ENCODE measurements around the gene RAB43.

The RAB43 gene

GRCh38 chr3:129081503-129081902 is 40.1 kb downstream of the RAB43 start:
- Histone ChIP-seq H3K23ac (ENCODE audit: low read length) (no peak overlapping the region), H3K18ac (ENCODE audit: low read length) (no peak overlapping the region), H3K4ac (ENCODE audit: low read depth, low read length) (no peak overlapping the region), H2AFZ (ENCODE audit: insufficient read depth, low read length, poor library complexity) (no peak overlapping the region), H3K79me1 (ENCODE audit: low read length) (no peaks in the 10 kb centered on the region), H3K4me2 (ENCODE audit: low read length) (no peak overlapping the region), H3K14ac (ENCODE audit: low read length) (no peak overlapping the region), H2AK5ac (ENCODE audit: low read length) (no peak overlapping the region), H2BK5ac (ENCODE audit: low read depth, low read length, poor library complexity) (no peak overlapping the region), H3K27ac (ENCODE audit: low read depth, low read length) (no peak overlapping the region), H3K4me1 (ENCODE audit: control insufficient read depth in 1 of 2, insufficient read depth in 2 of 2, low read length in 2 of 2) (no peaks in the 10 kb centered on the region), H4K12ac (ENCODE audit: low read depth, low read length) (no peak overlapping the region), H4K91ac (ENCODE audit: low read depth, low read length) (no peak overlapping the region), H3K9me3 (ENCODE audit: insufficient read depth, low read depth, low read length) (no peaks in the 10 kb centered on the region), H2BK120ac (ENCODE audit: insufficient read depth, low read length, poor library complexity) (no peak overlapping the region), H3K4me3 (ENCODE audit: low read depth, low read length) (no peak overlapping the region), H3K27me3 (ENCODE audit: insufficient read depth, low read length) (no peaks in the 10 kb centered on the region), H3K36me3 (ENCODE audit: control insufficient read depth in 1 of 2, insufficient read depth in 2 of 2, low read length in 2 of 2) (peaks cover 0 to 2% of the 10 kb centered on the region in 2 experiments), H2BK12ac (ENCODE audit: low read length) (no peak overlapping the region), H4K8ac (ENCODE audit: low read depth, low read length) (no peak overlapping the region), H3K9ac (ENCODE audit: low read length) (no peak overlapping the region), H3K79me2 (ENCODE audit: control insufficient read depth, insufficient read depth, low read length, poor library complexity) (no peaks in the 10 kb centered on the region)
- WGBS (ENCODE audit: extremely low coverage, insufficient coverage, insufficient read length) = no CpG with 5 or more reads among the region's 8 CpGs
- DNase-seq = no peak

DNA sequence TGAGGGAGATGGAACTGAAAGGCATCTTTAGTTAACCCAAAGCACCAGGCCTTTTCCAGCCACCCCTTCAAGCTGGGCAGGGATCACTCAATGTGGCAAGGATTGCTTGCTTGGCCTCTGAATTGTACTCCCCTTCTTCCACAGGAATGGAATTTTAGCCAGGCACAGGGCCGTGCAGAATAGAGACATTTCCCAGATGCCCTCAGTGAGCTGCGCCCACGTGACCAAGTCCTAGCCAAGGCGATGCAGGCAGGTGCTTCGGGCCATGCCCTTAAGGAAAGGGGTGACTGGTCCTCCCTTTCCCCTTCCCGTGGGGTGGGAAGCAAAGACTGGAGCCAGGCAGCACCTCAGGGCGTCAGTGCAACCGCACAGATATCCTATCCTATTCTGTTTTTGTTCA is 43.1 kb downstream of the RAB43 start:
- H3K36me3 ChIP-seq (ENCODE audit: control insufficient read depth in 1 of 2, insufficient read depth in 2 of 2, low read length in 2 of 2) = no peaks in the 10 kb centered on the region
- H3K4me3 ChIP-seq (ENCODE audit: low read depth, low read length) = no peak overlapping the region
- H2BK120ac ChIP-seq (ENCODE audit: insufficient read depth, low read length, poor library complexity) = no peak overlapping the region
- H3K9ac ChIP-seq (ENCODE audit: low read length) = peak overlapping the region; percentile 50
- H3K4ac ChIP-seq (ENCODE audit: low read depth, low read length) = no peak overlapping the region
- H2AK5ac ChIP-seq (ENCODE audit: low read length) = no peak overlapping the region
- no peak overlapping the region for H3K27ac ChIP-seq (ENCODE audit: low read depth, low read length)
- H2BK12ac ChIP-seq (ENCODE audit: low read length) = no peak overlapping the region
- H3K9me3 ChIP-seq (ENCODE audit: insufficient read depth, low read depth, low read length) = no peaks in the 10 kb centered on the region
- no peak overlapping the region for H3K23ac ChIP-seq (ENCODE audit: low read length)
- no peaks in the 10 kb centered on the region for H3K27me3 ChIP-seq (ENCODE audit: insufficient read depth, low read length)
- H3K18ac ChIP-seq (ENCODE audit: low read length) = no peak overlapping the region
- no peak overlapping the region for H4K8ac ChIP-seq (ENCODE audit: low read depth, low read length)
- H3K79me2 ChIP-seq (ENCODE audit: control insufficient read depth, insufficient read depth, low read length, poor library complexity) = no peaks in the 10 kb centered on the region
- H2AFZ ChIP-seq (ENCODE audit: insufficient read depth, low read length, poor library complexity) = no peak overlapping the region
- no peaks in the 10 kb centered on the region for H3K79me1 ChIP-seq (ENCODE audit: low read length)
- H4K12ac ChIP-seq (ENCODE audit: low read depth, low read length) = no peak overlapping the region
- H3K4me2 ChIP-seq (ENCODE audit: low read length) = no peak overlapping the region
- no peak overlapping the region for H2BK5ac ChIP-seq (ENCODE audit: low read depth, low read length, poor library complexity)
- no CpG with 5 or more reads among the region's 8 CpGs for WGBS (ENCODE audit: extremely low coverage, insufficient coverage, insufficient read length)
- no peak for DNase-seq
- H3K4me1 ChIP-seq (ENCODE audit: control insufficient read depth in 1 of 2, insufficient read depth in 2 of 2, low read length in 2 of 2) = no peaks in the 10 kb centered on the region
- H3K14ac ChIP-seq (ENCODE audit: low read length) = no peak overlapping the region
- no peak overlapping the region for H4K91ac ChIP-seq (ENCODE audit: low read depth, low read length)

DNA sequence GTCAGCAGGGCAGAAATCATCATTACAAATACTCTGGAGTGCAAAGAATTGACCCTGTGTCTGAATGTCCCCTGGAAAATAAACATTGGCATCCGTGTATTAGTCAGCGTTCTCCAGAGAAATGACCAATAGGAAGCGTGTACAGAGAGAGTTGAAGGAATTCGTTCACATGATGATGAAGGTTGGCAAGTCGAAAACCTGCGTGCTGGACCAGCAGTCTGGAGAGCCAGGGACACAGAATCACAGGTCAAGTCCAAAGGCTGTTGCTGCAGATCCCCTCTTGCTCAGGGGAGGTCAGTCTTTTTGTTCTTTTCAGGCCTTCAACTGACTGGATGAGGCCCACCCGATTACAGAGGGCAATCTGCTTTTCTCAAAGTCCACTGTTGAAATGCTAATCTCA is 44.4 kb downstream of the RAB43 start:
- no peaks in the 10 kb centered on the region for H3K79me2 ChIP-seq (ENCODE audit: control insufficient read depth, insufficient read depth, low read length, poor library complexity)
- no peak overlapping the region for H3K23ac ChIP-seq (ENCODE audit: low read length)
- WGBS (ENCODE audit: extremely low coverage, insufficient coverage, insufficient read length) = no CpG with 5 or more reads among the region's 7 CpGs
- no peak overlapping the region for H4K91ac ChIP-seq (ENCODE audit: low read depth, low read length)
- no peak overlapping the region for H3K14ac ChIP-seq (ENCODE audit: low read length)
- H3K4me3 ChIP-seq (ENCODE audit: low read depth, low read length) = no peak overlapping the region
- H2BK12ac ChIP-seq (ENCODE audit: low read length) = no peak overlapping the region
- no peaks in the 10 kb centered on the region for H3K27me3 ChIP-seq (ENCODE audit: insufficient read depth, low read length)
- no peaks in the 10 kb centered on the region for H3K9me3 ChIP-seq (ENCODE audit: insufficient read depth, low read depth, low read length)
- H3K4me2 ChIP-seq (ENCODE audit: low read length) = no peak overlapping the region
- no peak overlapping the region for H2AK5ac ChIP-seq (ENCODE audit: low read length)
- no peaks in the 10 kb centered on the region for H3K36me3 ChIP-seq (ENCODE audit: control insufficient read depth in 1 of 2, insufficient read depth in 2 of 2, low read length in 2 of 2)
- no peak overlapping the region for H3K9ac ChIP-seq (ENCODE audit: low read length)
- no peak overlapping the region for H2BK120ac ChIP-seq (ENCODE audit: insufficient read depth, low read length, poor library complexity)
- H3K18ac ChIP-seq (ENCODE audit: low read length) = no peak overlapping the region
- H4K12ac ChIP-seq (ENCODE audit: low read depth, low read length) = no peak overlapping the region
- no peak overlapping the region for H3K4ac ChIP-seq (ENCODE audit: low read depth, low read length)
- no peaks in the 10 kb centered on the region for H3K79me1 ChIP-seq (ENCODE audit: low read length)
- no peak overlapping the region for H4K8ac ChIP-seq (ENCODE audit: low read depth, low read length)
- DNase-seq = no peak
- no peak overlapping the region for H3K27ac ChIP-seq (ENCODE audit: low read depth, low read length)
- H2BK5ac ChIP-seq (ENCODE audit: low read depth, low read length, poor library complexity) = no peak overlapping the region
- no peak overlapping the region for H2AFZ ChIP-seq (ENCODE audit: insufficient read depth, low read length, poor library complexity)
- no peaks in the 10 kb centered on the region for H3K4me1 ChIP-seq (ENCODE audit: control insufficient read depth in 1 of 2, insufficient read depth in 2 of 2, low read length in 2 of 2)

DNA sequence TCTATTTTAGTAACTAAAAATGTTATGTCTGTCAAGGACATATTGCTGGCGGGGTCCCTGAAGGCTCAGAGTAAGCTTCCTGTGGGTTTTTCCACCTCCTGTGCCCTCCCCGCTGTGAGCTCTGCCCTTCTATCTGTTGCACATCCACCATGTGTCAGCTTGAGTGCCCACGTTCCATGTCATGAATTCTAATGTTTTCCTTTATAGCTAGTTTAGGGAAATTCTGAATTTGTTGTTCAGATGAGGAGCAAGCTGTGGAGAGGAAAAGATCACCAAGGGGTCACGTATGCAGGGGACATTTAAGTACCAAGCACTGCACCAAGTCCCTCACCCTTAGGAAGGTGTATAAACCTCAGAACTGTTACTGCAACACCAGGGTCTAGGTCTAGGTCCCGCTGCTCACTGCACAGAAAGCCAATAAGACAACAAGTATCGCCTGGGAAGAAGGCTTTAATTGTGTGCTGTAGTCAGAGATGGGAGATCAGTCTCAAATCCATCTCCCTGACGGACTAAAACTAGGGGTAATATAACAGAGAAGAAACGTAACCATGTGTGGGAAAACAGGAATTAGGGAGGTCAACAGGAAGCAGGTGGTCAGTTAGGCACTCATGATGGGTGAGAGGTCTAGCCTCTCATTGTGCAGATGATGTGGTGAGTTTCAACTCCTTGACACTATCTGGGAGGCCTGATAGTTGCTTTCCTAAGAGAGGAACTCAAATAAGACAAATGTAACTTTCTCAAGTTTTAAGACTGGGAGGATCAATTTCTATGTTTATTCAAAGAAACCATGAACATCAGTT is 51.3 kb downstream of the RAB43 start:
- Histone ChIP-seq H3K14ac (ENCODE audit: low read length) (no peak overlapping the region), H3K27me3 (ENCODE audit: insufficient read depth, low read length) (no peaks in the 10 kb centered on the region), H2AK5ac (ENCODE audit: low read length) (no peak overlapping the region), H4K91ac (ENCODE audit: low read depth, low read length) (no peak overlapping the region), H4K12ac (ENCODE audit: low read depth, low read length) (no peak overlapping the region), H2BK120ac (ENCODE audit: insufficient read depth, low read length, poor library complexity) (no peak overlapping the region), H4K8ac (ENCODE audit: low read depth, low read length) (no peak overlapping the region), H3K36me3 (ENCODE audit: control insufficient read depth in 1 of 2, insufficient read depth in 2 of 2, low read length in 2 of 2) (no peaks in the 10 kb centered on the region), H3K23ac (ENCODE audit: low read length) (no peak overlapping the region), H3K4me3 (ENCODE audit: low read depth, low read length) (no peak overlapping the region), H2BK5ac (ENCODE audit: low read depth, low read length, poor library complexity) (no peak overlapping the region), H3K79me1 (ENCODE audit: low read length) (no peaks in the 10 kb centered on the region), H3K79me2 (ENCODE audit: control insufficient read depth, insufficient read depth, low read length, poor library complexity) (no peaks in the 10 kb centered on the region), H3K27ac (ENCODE audit: low read depth, low read length) (no peak overlapping the region), H3K9me3 (ENCODE audit: insufficient read depth, low read depth, low read length) (no peaks in the 10 kb centered on the region), H3K4ac (ENCODE audit: low read depth, low read length) (no peak overlapping the region), H2BK12ac (ENCODE audit: low read length) (no peak overlapping the region), H3K4me1 (ENCODE audit: control insufficient read depth in 1 of 2, insufficient read depth in 2 of 2, low read length in 2 of 2) (no peaks in the 10 kb centered on the region), H2AFZ (ENCODE audit: insufficient read depth, low read length, poor library complexity) (no peak overlapping the region), H3K4me2 (ENCODE audit: low read length) (no peak overlapping the region), H3K9ac (ENCODE audit: low read length) (no peak overlapping the region), H3K18ac (ENCODE audit: low read length) (no peak overlapping the region)
- no CpG with 5 or more reads among the region's 8 CpGs for WGBS (ENCODE audit: extremely low coverage, insufficient coverage, insufficient read length)
- DNase-seq = no peak

All from trophoblast cell (in vitro differentiated cells and primary cell).